SW480 (cell line): ENCODE results near the gene CEACAM16.

Source experiments
- DNase-seq: peaks from one replicate; pipeline ENCODE4 v3.0.0-alpha.2; 2016; ENCODE audit warnings: low spot score

The CEACAM16 gene

DNA sequence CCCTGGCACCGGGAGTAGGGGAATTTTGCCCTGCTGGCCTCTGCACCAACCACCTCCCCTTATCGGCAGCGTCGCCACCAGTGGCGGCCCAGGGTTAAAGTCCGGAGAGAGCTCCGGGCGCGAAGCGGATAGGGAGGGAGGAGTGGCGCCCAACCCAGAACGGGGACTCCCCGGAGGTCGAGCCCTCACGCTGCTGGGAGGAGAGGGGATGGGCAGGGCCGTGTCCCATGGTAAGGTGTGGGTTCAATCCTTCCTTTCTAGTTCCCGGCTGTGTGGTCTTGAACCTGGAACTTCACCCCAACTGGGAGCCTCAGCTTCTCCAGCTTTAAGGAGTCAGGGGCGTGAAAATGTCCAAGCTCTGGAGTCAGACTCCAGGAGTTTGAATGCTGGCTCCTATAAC lies 26.3 kb downstream of the CEACAM16 start:
- DNase-seq, result peak; percentile 52

DNA sequence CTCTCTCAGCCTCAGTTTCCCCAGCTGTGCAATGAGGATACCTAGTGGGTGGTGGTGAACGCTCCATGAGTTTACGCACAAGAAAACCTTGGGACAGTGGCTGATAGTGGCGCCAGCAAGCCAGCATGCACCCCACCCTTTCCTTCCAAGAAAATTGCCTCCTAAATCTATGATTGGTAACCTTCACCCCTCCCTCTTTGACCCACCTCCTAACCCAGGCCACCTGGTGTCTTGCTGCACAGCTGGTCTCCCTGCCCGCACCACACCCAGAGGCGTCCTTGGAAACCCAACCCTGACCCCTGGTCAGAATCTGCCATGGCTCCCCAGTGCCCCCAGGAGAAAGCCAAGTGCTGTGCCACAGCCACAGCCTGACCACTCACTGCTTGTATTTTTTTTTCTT lies 26.7 kb downstream of the CEACAM16 start:
- DNase-seq, result no peak

DNA sequence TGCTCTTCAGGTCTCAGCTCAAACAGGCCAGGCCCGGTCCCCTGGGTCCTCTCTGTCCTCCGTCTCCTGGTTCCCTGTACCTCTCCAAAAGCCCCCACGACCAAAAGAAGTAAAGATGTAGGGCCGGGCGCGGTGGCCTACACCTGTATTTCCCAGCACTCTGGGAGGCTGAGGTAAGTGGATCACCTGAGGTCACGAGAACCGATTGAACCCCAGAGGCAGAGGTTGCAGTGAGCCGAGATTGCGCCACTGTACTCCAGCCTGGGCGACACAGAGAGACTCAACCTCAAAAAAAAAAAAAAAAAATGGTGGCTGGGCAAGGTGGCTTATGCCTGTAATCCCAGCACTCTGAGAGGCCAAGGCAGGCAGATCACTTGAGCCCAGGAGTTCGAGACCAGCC lies 27.5 kb downstream of the CEACAM16 start:
- DNase-seq, result no peak

- DNase-seq, result no peak
These were observed 29.2 kb downstream of the CEACAM16 start for GRCh38 chr19:44728178-44728577.

GRCh38 chr19:44729516-44730033 lies 30.6 kb downstream of the CEACAM16 start:
- no peak for DNase-seq

GRCh38 chr19:44731081-44731480 lies 32.1 kb downstream of the CEACAM16 start:
- no peak for DNase-seq

- no peak for DNase-seq
These were observed 32.7 kb downstream of the CEACAM16 start for GRCh38 chr19:44731622-44732021.

DNA sequence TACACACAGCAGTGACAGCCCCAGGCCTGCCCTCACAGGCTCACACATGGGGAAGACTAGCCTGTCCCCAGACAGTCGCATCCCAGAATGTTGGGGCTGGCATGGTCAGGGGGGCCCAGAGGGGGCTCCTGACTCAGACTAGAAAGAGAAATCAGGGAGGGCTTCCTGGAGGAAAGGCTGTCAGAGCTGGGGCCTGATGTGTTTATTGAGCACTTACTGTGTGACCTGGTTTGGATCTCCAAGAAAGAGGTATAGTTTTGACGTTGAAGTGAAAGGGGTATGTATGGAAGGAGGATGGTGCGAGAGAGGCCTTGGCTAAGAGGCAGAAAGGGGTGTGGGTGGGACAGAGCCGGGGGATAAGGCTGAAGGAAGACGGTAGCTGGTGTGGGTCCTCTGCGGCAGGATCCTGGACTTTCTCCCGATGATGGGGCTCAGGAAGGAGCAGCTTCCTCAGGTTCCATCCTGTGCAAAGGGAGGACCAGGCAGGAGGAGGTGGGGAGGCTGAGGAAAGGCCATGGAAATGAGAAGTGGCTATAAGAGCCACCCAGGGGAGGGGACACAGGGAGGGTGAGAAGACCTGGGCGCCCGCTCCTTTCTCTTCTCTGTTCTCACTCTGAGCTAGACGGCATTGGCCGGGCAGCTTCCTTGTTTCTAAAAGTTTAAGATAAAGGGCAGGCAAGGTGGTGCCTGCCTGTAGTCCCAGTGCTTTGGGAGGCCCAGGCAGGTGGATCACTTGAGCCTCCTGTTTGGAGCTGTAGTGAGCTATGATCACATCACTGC lies 33.5 kb downstream of the CEACAM16 start:
- DNase-seq, result no peak

DNA sequence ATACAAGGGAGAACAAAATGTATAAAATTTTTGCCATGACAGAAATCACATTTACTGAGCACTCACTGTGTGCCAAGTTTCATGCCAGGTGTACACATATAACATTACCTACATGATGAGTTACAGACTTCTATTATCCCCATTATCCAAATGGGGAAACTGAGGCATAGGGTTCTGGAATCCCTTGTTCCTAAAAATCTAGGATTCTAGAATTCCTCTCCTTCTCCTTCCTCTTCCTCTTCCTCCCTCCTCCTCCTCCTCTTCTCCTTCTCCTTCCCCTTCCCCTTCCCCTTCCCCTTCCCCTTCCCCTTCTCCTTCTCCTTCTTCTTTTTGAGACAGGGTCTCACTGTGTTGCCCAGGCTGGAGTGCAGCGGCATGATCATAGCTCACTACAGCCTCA lies 35.4 kb downstream of the CEACAM16 start:
- no peak for DNase-seq

DNA sequence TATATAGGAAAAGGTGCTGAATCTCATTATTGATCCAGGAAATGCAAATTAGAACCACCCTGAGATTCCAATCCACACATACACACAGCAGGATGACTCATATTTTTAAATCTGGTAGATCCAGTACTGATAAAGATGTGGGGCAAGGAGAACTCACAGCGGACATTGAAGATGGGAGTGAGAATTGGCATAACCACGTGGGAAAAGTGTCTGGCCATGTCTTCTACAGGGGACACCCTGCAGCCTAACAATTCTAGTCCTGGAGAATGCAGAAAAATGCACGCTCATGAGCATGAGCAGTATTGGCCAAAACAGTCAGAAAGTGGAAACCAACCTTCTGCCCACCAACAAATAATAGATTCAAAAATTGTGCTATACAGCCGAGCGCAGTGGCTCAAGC lies 36.1 kb downstream of the CEACAM16 start:
- DNase-seq, result peak; percentile 46

DNA sequence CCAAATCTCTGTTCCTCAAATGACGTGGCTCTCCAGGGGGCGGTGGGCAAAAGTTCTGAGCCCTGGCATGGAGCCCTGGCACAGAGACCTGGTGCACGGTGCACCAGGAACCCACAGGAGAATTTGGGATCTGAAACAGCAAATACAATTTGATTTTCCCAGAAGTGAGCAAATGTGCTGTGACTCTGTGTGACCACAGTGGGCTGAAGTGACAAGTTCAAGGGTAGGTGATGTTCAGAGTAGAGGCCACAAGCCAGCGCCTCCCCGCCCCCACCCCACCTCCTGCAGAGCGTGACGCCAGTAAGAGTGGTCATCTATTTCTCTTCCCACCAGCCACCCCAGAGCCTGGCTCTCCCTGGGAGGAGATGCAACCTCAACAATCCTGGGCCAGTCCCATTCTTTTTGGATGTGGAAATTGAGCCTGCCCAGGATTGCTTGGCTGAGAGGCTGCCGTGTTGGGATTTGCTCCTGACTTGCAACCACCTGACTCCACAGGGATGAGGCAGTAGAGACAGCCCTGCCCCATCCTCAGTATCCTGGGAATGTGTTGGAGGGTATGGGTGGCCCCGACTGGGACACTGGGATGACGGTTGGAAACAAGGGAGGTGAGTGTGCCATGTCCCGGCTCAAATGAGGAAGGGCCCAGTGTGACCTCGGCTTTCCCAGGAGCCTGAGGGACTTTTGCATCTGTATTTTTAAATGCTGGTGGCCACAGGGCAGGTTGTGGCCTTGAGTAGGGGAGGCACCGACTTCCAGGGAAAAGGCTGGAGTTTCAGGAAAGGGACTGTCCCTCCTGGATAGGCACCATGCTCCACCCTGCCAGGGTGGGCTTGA lies 38.5 kb downstream of the CEACAM16 start:
- no peak for DNase-seq

DNA sequence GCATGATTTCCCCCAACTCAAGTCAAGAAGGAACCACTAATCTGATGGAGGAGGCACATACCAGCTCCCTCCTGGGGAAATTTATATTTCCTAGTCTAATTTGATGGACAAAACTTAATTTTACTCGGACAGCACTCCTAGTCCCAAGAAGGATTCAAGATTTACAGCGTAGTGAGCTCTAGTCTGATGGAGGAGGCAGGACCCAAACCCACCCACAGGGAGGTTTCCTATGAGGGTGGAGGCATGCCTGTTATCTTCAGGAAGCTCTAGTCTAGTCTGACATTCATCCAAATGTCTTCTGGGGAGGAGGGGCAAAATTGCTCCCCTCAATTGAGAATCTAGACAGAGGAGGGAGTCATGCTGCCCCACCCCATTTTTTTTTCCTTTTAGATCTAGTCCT lies 39.2 kb downstream of the CEACAM16 start:
- DNase-seq, result no peak

GRCh38 chr19:44738603-44739558 lies 39.9 kb downstream of the CEACAM16 start:
- no peak for DNase-seq

DNA sequence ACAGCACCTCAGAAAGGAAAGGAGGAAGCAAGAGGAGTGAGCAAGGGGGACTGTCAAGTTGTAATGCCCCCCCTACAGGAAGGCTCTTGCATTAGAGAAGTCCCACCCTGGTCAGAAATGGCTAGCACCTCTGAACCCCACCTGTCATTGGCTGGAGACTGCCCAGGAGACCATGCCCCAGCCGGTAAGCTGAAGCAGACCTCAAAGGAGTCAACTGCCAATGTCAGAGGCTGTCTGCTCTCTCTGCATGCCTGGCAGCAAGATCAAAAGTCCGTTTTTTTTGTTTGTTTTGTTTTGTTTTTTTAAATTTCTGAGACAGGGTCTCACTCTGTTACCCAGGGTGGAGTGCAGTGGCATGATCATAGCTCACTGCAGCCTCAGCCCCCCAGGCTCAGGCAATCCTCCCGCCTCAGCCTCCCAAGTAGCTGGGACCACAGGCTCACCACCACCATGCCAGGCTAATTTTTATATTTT lies 41.4 kb downstream of the CEACAM16 start:
- no peak for DNase-seq

- no peak for DNase-seq
These were observed 42.3 kb downstream of the CEACAM16 start for GRCh38 chr19:44741258-44741731.

DNA sequence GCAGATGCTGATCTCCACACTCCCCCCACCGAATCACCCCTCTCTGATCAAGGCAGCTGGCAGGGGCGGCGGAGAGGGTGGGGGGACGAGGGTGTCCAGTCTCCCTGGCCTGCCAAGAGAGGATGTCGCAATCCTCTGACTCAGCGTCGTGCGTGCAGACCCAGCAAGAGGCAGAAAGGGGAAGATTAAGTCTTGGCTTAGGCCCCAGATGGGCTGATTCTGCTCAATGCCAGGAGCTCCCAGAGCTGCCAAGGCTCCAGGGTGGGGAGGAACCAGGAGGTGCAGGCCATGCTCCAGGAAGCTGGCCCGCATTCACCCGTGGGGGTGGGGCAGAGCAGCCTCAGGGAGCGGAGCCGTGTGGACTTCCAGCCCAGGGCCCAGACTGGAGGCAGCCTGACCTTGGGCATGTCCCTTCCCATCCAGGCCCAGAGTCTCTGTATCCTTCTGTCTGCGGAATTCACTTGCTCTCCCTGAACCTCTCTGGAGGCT lies 42.9 kb downstream of the CEACAM16 start:
- DNase-seq, result peak; percentile 89

- DNase-seq, result no peak
These were observed 43.5 kb downstream of the CEACAM16 start for GRCh38 chr19:44742330-44743061.

DNA sequence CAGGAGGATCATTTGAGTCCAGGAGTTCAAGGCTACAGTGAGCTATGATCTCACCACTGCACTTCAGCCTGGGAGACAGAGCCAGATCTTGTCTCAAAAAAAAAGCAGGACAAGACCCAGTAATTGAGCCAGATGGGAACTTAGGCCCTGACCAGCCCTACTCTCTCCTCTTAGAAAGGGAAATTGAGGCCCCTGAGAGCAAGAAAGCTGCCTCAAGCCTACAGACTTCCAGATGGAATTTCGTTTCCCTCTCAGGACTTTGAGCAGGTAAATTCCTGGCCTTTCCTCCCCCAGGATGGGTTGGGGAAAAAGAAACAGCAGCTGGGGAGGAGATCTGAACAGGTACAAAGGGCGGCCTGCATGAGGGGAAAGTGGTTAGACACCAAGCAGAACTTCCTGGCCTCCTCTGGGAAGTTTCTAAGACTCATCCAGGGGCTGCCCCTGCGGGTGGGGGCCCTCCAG lies 46.0 kb downstream of the CEACAM16 start:
- no peak for DNase-seq

GRCh38 chr19:44745341-44745831 lies 46.4 kb downstream of the CEACAM16 start:
- peak; percentile 53 for DNase-seq

- no peak for DNase-seq
These were observed 47.1 kb downstream of the CEACAM16 start for GRCh38 chr19:44745887-44746600.
